CD4-positive, alpha-beta memory T cell (primary cell): ENCODE data around the gene ARHGAP20. TPM values are rescaled to one million over a fixed set of nuclear protein-coding genes. Genes with fewer than 3 reads are reported as not detected.

Source experiments
- CTCF ChIA-PET: fragments of 350-600 bp; sonication (Branson Sonifier 250); formaldehyde crosslinking; loops from one replicate; lab custom pipeline; 2021; ENCODE audit warnings: inconsistent platforms; ENCODE audit not compliant: partially characterized antibody; lab: Charles Lee
- POLR2A ChIA-PET: fragments of 350-600 bp; sonication (Branson Sonifier 250); formaldehyde crosslinking; loops from one replicate; lab custom pipeline; 2021; ENCODE audit not compliant: partially characterized antibody; lab: Charles Lee
- DNase-seq, 5 donors: peaks; one replicate each; pipeline versions ENCODE4 v3.0.0 to v3.0.0-alpha.2; 2020 to 2022; ENCODE audit warnings: mixed read lengths in 1 of 5
- H3K27ac ChIP-seq: one replicate; pipeline ENCODE4 v1.7.0; 2013; ENCODE audit warnings: low read depth, low read length
- H3K27me3 ChIP-seq: 2 replicates; pipeline ENCODE4 v1.7.0; 2013; ENCODE audit warnings: mild to moderate bottlenecking, low read length, moderate library complexity; ENCODE audit not compliant: insufficient read depth
- H3K36me3 ChIP-seq: 2 replicates; pipeline ENCODE4 v1.7.0; 2013; ENCODE audit warnings: mild to moderate bottlenecking, low read length, moderate library complexity; ENCODE audit not compliant: insufficient read depth
- H3K4me1 ChIP-seq: 2 replicates; pipeline ENCODE4 v1.7.0; 2013; ENCODE audit warnings: mild to moderate bottlenecking, low read length, moderate library complexity; ENCODE audit not compliant: insufficient read depth
- H3K4me3 ChIP-seq, 2 donors: one replicate each; pipeline ENCODE4 v1.7.0; 2013; ENCODE audit warnings: low read length in 2 of 2, mild to moderate bottlenecking in 1 of 2
- H3K9me3 ChIP-seq, 2 donors: one replicate each; pipeline ENCODE4 v1.7.0; 2013; ENCODE audit warnings: low read length in 2 of 2, control low read depth in 1 of 2; ENCODE audit not compliant: control insufficient read depth in 1 of 2
- H3K27ac Mint-ChIP-seq, 7 donors: one replicate each; pipeline ENCODE4 v1.8.0; 2020 to 2021; ENCODE audit warnings: mixed read lengths in 7 of 7, mild to moderate bottlenecking in 6 of 7, inconsistent platforms in 3 of 7, moderate library complexity in 3 of 7
- H3K27me3 Mint-ChIP-seq, 2 donors: one replicate each; pipeline ENCODE4 v1.8.0; 2020 to 2021; ENCODE audit warnings: mixed read lengths in 2 of 2
- H3K36me3 Mint-ChIP-seq, 2 donors: one replicate each; pipeline ENCODE4 v1.8.0; 2020 to 2021; ENCODE audit warnings: mixed read lengths in 2 of 2, inconsistent platforms in 1 of 2, mild to moderate bottlenecking in 1 of 2
- H3K4me1 Mint-ChIP-seq, 4 donors: one replicate each; pipeline ENCODE4 v1.8.0; 2020 to 2021; ENCODE audit warnings: mixed read lengths in 4 of 4, mild to moderate bottlenecking in 1 of 4
- H3K4me3 Mint-ChIP-seq, 8 donors: one replicate each; pipeline ENCODE4 v1.8.0; 2020 to 2021; ENCODE audit warnings: mixed read lengths in 8 of 8, mild to moderate bottlenecking in 7 of 8, moderate library complexity in 6 of 8, inconsistent platforms in 3 of 8
- H3K9me3 Mint-ChIP-seq, 8 donors: one replicate each; pipeline ENCODE4 v1.8.0; 2020 to 2021; ENCODE audit warnings: mixed read lengths in 8 of 8, mild to moderate bottlenecking in 5 of 8, inconsistent platforms in 3 of 8, moderate library complexity in 1 of 8
- intact Hi-C: fragments of 100-400 bp; cut with micrococcal nuclease; formaldehyde crosslinking; loops from one replicate; pipeline ENCODE4 v1.15.1; 2023
- polyA plus RNA-seq, 2 donors: library from polyadenylated mRNA; unstranded; fragments of 300-500 nt; fragmentation: Illumina TruSeq; gene quantifications; one replicate each; pipeline ENCODE4 v1.2.3, GENCODE V29; 2021
- total RNA-seq, 2 experiments: library from RNA; stranded (reverse); gene quantifications; one replicate each; pipeline ENCODE4 v1.2.3, GENCODE V29; 2021

Gene ARHGAP20
- total and polyA plus RNA-seq, 4 experiments from 2014 or later, result 0.04 to 0.17 (median 0.09) TPM; not detected in 1

DNA sequence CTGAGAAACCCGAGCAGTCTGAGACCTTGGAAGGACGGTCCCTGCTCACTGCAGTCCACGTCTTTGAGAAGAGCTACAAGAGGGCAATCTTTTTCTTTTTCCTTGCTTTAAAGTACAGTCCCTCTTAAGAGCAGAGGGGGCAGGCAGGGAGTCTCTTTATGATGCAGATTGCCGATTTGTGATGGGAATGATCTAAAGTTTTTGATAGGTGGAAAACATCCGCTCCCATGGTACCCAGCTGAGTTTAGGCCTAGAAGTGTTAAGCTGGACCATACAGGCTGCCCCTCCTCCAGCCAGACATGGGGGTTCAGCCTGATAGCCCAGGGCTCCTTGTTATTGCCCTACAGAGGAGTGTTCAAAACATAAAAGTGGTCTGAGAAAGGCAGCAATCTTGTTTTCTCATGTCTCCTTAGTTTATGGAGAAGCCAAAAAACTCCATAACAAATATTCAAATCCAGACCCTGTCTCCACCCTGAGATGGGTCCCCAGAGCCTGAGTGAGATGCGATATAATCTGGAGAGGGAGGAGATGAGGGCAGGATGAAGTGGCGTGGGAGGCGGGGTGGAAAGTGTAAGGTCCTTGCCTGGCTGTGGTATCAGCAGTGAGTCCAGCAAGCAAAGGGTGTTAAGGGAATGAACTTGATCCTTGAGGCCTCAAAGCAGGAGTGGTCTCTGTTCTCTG, 147.4 kb downstream of the ARHGAP20 start:
- no peak overlapping the region for H3K27ac ChIP-seq
- H3K9me3 Mint-ChIP-seq, result no peaks in the 10 kb centered on the region
- POLR2A ChIA-PET, result no interaction called here
- H3K36me3 Mint-ChIP-seq, result no peaks in the 10 kb centered on the region
- H3K4me3 ChIP-seq, result no peak overlapping the region
- H3K9me3 ChIP-seq, result no peaks in the 10 kb centered on the region
- peaks cover 3 to 7% of the 10 kb centered on the region in 2 donors for H3K27me3 Mint-ChIP-seq
- no peaks in the 10 kb centered on the region for H3K4me1 ChIP-seq
- no peaks in the 10 kb centered on the region for H3K36me3 ChIP-seq
- CTCF ChIA-PET, result no interaction called here
- H3K27ac Mint-ChIP-seq, result no peak overlapping the region
- no peaks in the 10 kb centered on the region for H3K4me1 Mint-ChIP-seq
- H3K4me3 Mint-ChIP-seq, result no peak overlapping the region
- DNase-seq, result no peak
- intact Hi-C loops, result no loop called here
- H3K27me3 ChIP-seq, result no peaks in the 10 kb centered on the region

DNA sequence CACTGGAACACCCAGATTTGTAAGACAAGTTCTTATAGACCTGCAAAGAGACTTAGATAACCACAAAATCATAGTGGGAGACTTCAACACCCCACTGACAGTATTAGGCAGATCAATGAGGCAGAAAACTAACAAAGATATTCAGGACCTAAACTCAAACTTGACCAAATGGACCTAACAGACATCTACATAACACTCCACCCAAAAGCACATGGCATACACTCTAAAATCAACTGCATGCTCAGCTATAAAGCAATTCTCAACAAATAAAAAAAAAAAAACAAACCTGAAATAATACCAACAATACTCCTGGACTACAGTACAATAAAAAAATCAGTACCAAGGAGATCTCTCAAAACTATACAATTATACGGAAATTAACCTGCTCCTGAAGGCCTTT, 167.5 kb downstream of the ARHGAP20 start:
- Histone ChIP-seq H3K27me3 (no peaks in the 10 kb centered on the region), H3K27ac (no peak overlapping the region), H3K4me3 (no peak overlapping the region), H3K36me3 (no peaks in the 10 kb centered on the region), H3K4me1 (no peaks in the 10 kb centered on the region), H3K9me3 (no peaks in the 10 kb centered on the region)
- peaks cover 0 to 2% of the 10 kb centered on the region in 2 donors for H3K27me3 Mint-ChIP-seq
- H3K4me3 Mint-ChIP-seq, result no peak overlapping the region
- intact Hi-C loops, result no loop called here
- peaks cover 3 to 29% (median 10%) of the 10 kb centered on the region in 8 donors for H3K9me3 Mint-ChIP-seq
- POLR2A ChIA-PET, result no interaction called here
- DNase-seq, result no peak
- H3K4me1 Mint-ChIP-seq, result no peaks in the 10 kb centered on the region
- no peaks in the 10 kb centered on the region for H3K36me3 Mint-ChIP-seq
- CTCF ChIA-PET, result no interaction called here
- no peak overlapping the region for H3K27ac Mint-ChIP-seq

DNA sequence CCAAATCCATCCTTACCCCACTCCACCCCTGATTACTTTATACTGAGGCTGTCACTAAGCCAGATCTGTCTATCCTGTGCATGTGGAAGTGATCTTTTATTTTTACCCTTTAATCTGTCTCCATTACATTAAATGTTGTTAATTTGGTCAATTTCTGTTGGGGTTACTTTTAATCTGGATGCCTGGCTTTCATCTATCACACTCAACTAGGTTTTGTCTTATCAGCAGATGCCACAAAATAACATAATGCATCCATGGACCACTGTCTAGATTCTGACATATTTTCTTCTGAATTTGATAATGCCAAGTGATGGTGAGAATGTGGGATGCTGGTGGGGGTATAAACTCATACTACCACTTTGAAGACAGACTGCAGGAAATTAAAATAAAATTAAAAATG, 174.1 kb downstream of the ARHGAP20 start:
- H3K27me3 Mint-ChIP-seq, result peaks cover 3 to 4% of the 10 kb centered on the region in 2 donors
- H3K9me3 Mint-ChIP-seq, result peaks cover 0 to 6% (median 0%) of the 10 kb centered on the region in 8 donors
- Histone ChIP-seq H3K27me3 (no peaks in the 10 kb centered on the region), H3K9me3 (no peaks in the 10 kb centered on the region), H3K36me3 (no peaks in the 10 kb centered on the region), H3K4me1 (no peaks in the 10 kb centered on the region), H3K4me3 (no peak overlapping the region), H3K27ac (no peak overlapping the region)
- ChIA-PET CTCF (no interaction called here), POLR2A (no interaction called here)
- H3K36me3 Mint-ChIP-seq, result no peaks in the 10 kb centered on the region
- DNase-seq, result no peak
- no peak overlapping the region for H3K4me3 Mint-ChIP-seq
- H3K4me1 Mint-ChIP-seq, result peaks cover 0 to 3% (median 1%) of the 10 kb centered on the region in 4 donors
- intact Hi-C loops, result no loop called here
- H3K27ac Mint-ChIP-seq, result no peak overlapping the region

DNA sequence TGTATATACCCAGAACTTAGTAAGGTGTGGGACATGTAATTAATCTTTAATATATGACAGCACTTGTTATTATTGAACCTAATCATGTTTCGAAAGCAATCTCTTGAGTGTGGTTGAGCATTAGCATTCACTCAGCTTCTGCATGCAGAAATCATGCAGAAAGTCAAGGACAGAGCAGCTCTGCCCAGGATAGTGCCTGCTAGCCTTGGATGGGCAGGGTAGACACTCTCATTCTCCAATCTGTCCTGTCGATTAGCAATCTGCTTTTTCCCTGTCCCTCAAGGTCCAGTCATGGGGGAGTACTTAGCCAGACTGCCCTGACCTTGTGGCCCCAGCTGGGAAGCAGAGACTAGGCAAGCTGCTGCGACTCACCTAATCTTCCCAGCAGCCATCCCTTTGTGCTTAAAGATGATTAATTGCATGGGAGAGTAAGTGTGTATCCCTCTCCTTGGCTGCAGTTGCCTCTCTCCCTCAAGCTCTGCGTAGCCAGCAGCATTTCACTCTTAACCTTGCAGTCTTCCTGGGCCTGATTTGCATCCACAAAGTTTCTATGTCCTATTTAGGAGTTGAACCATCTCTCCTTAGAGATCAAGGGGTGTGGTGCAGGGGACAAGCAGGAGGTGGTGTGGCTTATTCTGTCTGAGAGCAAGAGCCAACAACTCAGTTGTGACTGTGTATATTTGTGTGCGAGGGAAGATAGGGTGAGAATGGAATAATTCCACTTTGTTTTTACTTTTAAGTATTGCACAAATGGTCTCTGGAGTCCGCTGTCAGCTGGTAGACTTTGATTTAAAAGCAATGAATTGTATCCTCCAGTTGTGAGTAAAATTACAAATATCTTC, 181.1 kb downstream of the ARHGAP20 start:
- peaks cover 0 to 20% (median 14%) of the 10 kb centered on the region in 8 donors for H3K9me3 Mint-ChIP-seq
- H3K4me1 Mint-ChIP-seq, result peaks cover 0 to 7% (median 5%) of the 10 kb centered on the region in 4 donors
- ChIA-PET CTCF (no interaction called here), POLR2A (no interaction called here)
- intact Hi-C loops, result no loop called here
- Histone ChIP-seq H3K4me1 (no peaks in the 10 kb centered on the region), H3K4me3 (no peak overlapping the region), H3K36me3 (no peaks in the 10 kb centered on the region), H3K27me3 (no peaks in the 10 kb centered on the region), H3K27ac (no peak overlapping the region), H3K9me3 (no peaks in the 10 kb centered on the region)
- no peaks in the 10 kb centered on the region for H3K36me3 Mint-ChIP-seq
- H3K27ac Mint-ChIP-seq, result no peak overlapping the region
- H3K27me3 Mint-ChIP-seq, result peaks cover 0 to 2% of the 10 kb centered on the region in 2 donors
- no peak for DNase-seq
- H3K4me3 Mint-ChIP-seq, result no peak overlapping the region

- intact Hi-C loops, result no loop called here
- H3K27ac ChIP-seq, result no peak overlapping the region
- no peak overlapping the region for H3K4me3 ChIP-seq
- H3K9me3 Mint-ChIP-seq, result peaks cover 0 to 21% (median 14%) of the 10 kb centered on the region in 8 donors
- POLR2A ChIA-PET, result no interaction called here
- no peaks in the 10 kb centered on the region for H3K27me3 Mint-ChIP-seq
- no peaks in the 10 kb centered on the region for H3K36me3 Mint-ChIP-seq
- H3K4me3 Mint-ChIP-seq, result no peak overlapping the region
- no peaks in the 10 kb centered on the region for H3K9me3 ChIP-seq
- no peaks in the 10 kb centered on the region for H3K4me1 ChIP-seq
- CTCF ChIA-PET, result no interaction called here
- H3K27ac Mint-ChIP-seq, result no peak overlapping the region
- no peak for DNase-seq
- H3K36me3 ChIP-seq, result no peaks in the 10 kb centered on the region
- no peaks in the 10 kb centered on the region for H3K27me3 ChIP-seq
- H3K4me1 Mint-ChIP-seq, result peaks cover 0 to 8% (median 3%) of the 10 kb centered on the region in 4 donors
These were observed 183.2 kb downstream of the ARHGAP20 start for GRCh38 chr11:110529043-110529442.

DNA sequence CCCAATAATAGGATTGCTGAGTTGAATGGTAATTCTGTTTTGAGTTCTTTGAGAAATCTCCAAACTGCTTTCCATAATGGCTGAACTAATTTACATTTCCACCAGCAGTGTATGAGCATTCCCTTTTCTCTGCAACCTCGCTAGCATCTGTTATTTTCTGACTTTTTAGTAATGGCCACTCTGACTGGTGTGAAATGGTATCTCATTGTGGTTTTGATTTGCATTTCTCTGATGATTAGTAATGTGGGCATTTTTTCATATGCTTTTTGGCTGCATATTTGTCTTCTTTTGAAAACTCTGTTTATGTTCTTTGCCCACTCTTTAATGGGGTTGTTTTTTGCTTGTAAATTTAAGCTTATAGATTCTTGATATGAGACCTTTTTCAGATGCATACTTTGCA, 185.1 kb downstream of the ARHGAP20 start:
- no peak for DNase-seq
- no peaks in the 10 kb centered on the region for H3K9me3 ChIP-seq
- H3K36me3 ChIP-seq, result no peaks in the 10 kb centered on the region
- H3K4me1 ChIP-seq, result peaks cover 12% of the 10 kb centered on the region
- H3K4me3 Mint-ChIP-seq, result no peak overlapping the region
- no peaks in the 10 kb centered on the region for H3K36me3 Mint-ChIP-seq
- no peak overlapping the region for H3K27ac ChIP-seq
- no peaks in the 10 kb centered on the region for H3K27me3 Mint-ChIP-seq
- H3K4me3 ChIP-seq, result no peak overlapping the region
- H3K4me1 Mint-ChIP-seq, result peaks cover 7 to 10% (median 9%) of the 10 kb centered on the region in 4 donors
- ChIA-PET POLR2A (no interaction called here), CTCF (no interaction called here)
- H3K27me3 ChIP-seq, result no peaks in the 10 kb centered on the region
- H3K9me3 Mint-ChIP-seq, result peaks cover 0 to 29% (median 18%) of the 10 kb centered on the region in 8 donors
- intact Hi-C loops, result no loop called here
- H3K27ac Mint-ChIP-seq, result no peak overlapping the region
